Activated CD4-positive, CD25-positive, alpha-beta regulatory T cell treated with anti-CD3 and anti-CD28 coated beads, Interleukin-2, amount 50 U/mL, for 16 hours (primary cell): ENCODE data around the gene WAC.
"Not testable (repeated sequence)": the region's sequence is repeated elsewhere in the genome, so short reads cannot be mapped to it uniquely, and the experiment has no call there.

Source experiments
- DNase-seq: peaks from one replicate; pipeline ENCODE4 v3.0.0-alpha.2; 2020; ENCODE audit warnings: low read depth, low spot score

WAC gene

GRCh38 chr10:28532337-28533185, at the start of gene WAC:
Gene WAC, plus strand, starts transcription at chr10:28533118. Its CDS starts 462 bp downstream, at chr10:28533580.
- DNase-seq: peak; percentile 92

- DNase-seq: no peak
Measured at GRCh38 chr10:28489206-28489605, 43.7 kb upstream of the WAC start.

GRCh38 chr10:28490256-28490865, 42.6 kb upstream of the WAC start:
- DNase-seq: not testable (repeated sequence)

GRCh38 chr10:28492116-28492920, 40.6 kb upstream of the WAC start:
- DNase-seq: no peak

GRCh38 chr10:28494420-28494819, 38.5 kb upstream of the WAC start:
- no peak for DNase-seq

- DNase-seq: no peak
Measured at GRCh38 chr10:28495084-28495483, 37.8 kb upstream of the WAC start.

- no peak for DNase-seq
Measured at GRCh38 chr10:28496017-28496416, 36.9 kb upstream of the WAC start.

GRCh38 chr10:28496481-28496961, 36.4 kb upstream of the WAC start:
- no peak for DNase-seq

GRCh38 chr10:28497313-28498126, 35.4 kb upstream of the WAC start:
- no peak for DNase-seq

GRCh38 chr10:28500203-28500602, 32.7 kb upstream of the WAC start:
- DNase-seq: not testable (repeated sequence)

GRCh38 chr10:28503114-28503513, 29.8 kb upstream of the WAC start:
- DNase-seq: no peak

GRCh38 chr10:28505359-28505959, 27.5 kb upstream of the WAC start:
- no peak for DNase-seq

- DNase-seq: no peak
Measured at GRCh38 chr10:28508304-28508925, 24.5 kb upstream of the WAC start.

GRCh38 chr10:28509286-28509685, 23.6 kb upstream of the WAC start:
- DNase-seq: no peak

- DNase-seq: no peak
Measured at GRCh38 chr10:28514648-28515047, 18.3 kb upstream of the WAC start.

- DNase-seq: no peak
Measured at GRCh38 chr10:28520346-28520745, 12.6 kb upstream of the WAC start.

- not testable (repeated sequence) for DNase-seq
Measured at GRCh38 chr10:28520828-28521227, 12.1 kb upstream of the WAC start.

GRCh38 chr10:28521961-28522360, 11.0 kb upstream of the WAC start:
- DNase-seq: not testable (repeated sequence)

- no peak for DNase-seq
Measured at GRCh38 chr10:28523725-28524252, 9.1 kb upstream of the WAC start.

GRCh38 chr10:28530751-28531150, 2.2 kb upstream of the WAC start:
- no peak for DNase-seq
